ENCODE results near the gene IGF2BP3.
"Not testable (repeated sequence)": the region's sequence is repeated elsewhere in the genome, so short reads cannot be mapped to it uniquely, and the experiment has no call there.

Gene IGF2BP3

DNA sequence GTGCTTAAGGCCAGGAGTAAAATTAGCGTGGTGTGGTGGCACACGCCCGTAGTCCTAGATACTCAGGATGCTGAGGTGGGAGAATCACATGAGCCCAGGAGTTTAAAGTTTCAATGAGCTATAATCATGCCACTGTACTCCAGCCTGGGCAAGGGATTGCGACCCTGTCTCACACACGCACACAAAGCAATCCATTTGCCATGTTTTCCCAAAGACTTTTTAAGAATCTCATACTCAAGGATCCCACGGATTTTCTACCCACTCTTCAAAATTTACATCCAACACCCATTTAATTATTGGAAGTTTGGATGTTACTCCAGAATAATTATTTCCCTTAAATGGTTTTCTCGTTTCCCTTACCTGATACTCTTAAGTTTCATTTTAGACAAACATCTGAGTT lies 47.9 kb downstream of the IGF2BP3 start:
- DNase-seq (ENCODE audit: low spot score) = no peak

DNA sequence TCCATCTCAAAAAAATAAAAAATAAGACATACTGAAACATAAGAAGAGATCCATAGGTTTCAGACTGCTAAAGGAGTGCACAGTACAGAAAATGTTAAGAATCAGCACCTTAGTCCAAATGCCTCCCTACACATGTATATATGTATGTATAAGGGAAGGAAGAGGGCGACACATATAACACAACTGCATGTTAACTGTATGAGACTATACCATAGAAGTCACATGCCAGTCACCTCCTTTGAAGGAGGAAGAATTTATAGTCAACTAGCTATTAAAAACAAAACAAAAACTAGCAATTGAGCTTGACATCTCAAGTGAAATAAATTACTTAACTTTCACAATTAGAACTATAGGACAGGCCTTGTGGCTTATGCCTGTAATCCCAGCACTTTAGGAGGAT lies 50.4 kb downstream of the IGF2BP3 start:
- DNase-seq (ENCODE audit: low spot score) = no peak

DNA sequence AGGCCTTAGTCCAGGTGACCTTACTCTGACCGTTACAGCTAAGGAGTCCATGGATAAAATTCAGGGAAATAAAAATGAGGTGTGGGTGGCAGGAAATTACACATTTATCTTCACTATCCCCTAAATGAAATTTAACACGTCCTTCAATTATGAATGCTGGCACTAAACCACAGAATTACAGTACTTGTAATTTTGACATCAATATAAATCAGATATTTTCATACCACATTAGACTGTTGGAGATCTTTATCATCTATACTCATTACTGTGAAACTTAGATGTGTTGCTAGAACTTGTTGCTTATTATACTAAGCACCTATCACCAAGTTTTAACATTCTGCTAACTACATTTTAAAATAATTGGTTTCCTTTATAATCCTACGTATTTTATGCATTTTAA lies 51.1 kb downstream of the IGF2BP3 start:
- no peak for DNase-seq (ENCODE audit: low spot score)

DNA sequence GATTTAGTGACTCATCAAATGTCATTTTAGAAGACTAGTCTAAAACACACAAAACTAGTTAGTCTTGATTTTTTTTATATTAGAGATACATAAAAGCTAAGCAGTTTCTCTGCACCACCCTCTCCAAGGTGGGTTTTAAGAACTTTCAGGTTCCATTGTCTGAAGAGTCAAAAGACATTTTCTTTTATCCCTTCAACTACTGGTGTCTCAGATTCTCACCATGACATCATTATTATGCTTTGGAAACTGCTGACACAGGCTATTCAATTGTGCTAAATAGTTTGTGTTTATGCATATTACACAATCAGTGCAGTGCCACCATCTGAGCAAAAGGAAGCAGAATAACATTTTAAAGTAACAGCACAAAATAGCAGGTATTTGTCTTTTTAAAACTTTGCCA lies 52.2 kb downstream of the IGF2BP3 start:
- DNase-seq (ENCODE audit: low spot score) = no peak

DNA sequence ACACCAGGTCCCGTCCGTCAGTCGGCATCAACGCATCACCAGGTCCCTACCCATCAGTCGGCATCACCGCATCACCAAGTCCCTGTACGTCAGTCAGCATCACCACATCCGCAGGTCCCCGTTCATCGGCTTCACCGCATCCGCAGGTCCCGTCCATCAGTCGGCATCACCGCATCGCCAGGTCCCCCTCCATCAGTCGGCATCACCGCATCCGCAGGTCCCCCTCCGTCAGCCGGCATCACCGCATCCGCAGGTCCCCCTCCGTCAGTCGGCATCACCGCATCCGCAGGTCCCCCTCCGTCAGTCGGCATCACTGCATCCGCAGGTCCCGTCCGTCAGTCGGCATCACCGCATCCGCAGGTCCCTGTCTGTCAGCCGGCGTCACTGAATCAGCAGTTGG lies 55.1 kb downstream of the IGF2BP3 start:
- no peak for DNase-seq (ENCODE audit: low spot score)

DNA sequence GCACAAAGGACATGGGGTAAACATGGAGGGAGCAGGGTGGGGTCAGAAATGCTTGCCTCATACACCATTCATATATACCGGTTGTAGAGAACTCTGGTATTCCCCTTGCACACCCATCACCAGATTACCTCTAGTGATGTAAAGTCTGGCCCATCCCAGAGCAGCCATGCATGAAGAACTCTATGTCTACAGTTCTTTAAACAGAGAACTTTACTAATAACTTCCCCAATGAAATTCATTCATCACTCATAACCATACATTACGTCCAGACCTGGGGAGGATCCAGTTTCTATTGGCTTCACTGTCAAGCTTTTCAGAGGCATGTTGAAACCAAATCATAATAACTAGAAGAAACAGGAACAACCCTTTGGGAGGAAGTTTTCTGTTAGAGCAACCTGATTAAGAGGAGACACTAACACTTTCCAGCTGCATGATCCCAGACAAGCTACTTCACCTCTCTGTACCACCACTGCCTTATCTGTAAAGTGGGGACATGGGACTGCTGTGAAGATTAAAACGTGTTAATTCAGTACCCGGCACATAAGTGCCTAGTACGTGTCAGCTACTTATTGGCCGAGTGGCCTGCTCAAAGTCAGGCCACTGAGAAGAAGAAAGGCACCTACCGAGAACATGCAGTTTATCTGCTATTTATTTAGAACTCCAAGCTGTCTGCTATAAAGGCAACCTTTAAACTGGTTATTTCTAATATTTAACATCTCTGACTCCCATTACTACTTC lies 59.7 kb downstream of the IGF2BP3 start:
- DNase-seq (ENCODE audit: low spot score) = no peak

DNA sequence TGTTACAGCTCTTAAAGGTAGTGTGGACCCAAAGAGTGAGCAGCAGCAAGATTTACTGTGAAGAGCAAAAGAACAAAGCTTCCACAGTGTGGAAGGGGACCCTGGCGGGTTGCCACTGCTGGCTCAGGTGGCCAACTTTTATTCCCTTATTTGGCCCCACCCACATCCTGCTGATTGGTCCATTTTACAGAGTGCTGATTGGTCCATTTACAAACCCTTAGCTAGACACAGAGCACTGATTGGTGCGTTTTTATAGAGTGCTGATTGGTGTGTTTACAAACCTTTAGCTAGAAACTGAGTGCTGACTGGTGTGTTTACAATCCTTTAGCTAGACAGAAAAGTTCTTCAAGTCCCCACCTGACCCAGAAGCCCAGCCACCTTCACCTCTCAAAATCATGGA lies 63.7 kb downstream of the IGF2BP3 start:
- DNase-seq (ENCODE audit: low spot score) = not testable (repeated sequence)

DNA sequence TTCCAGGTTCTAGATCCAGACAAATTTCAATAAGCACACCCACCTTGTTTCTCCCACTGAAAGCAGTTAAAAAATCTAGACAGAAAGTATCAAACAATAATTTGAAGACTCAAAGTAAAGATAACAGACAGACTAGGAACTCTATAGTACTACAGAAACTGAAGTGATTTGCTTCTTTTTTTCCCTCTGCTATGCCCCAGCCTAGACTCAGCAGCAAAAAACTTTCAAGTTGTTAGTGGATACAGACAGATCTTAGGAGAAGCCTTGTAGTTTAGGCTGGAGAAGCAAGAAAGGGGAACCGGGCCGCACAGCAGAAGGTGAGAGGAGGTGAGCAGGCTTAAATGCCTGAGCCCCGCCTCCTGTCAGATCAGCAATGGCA lies 65.1 kb downstream of the IGF2BP3 start:
- no peak for DNase-seq (ENCODE audit: low spot score)

DNA sequence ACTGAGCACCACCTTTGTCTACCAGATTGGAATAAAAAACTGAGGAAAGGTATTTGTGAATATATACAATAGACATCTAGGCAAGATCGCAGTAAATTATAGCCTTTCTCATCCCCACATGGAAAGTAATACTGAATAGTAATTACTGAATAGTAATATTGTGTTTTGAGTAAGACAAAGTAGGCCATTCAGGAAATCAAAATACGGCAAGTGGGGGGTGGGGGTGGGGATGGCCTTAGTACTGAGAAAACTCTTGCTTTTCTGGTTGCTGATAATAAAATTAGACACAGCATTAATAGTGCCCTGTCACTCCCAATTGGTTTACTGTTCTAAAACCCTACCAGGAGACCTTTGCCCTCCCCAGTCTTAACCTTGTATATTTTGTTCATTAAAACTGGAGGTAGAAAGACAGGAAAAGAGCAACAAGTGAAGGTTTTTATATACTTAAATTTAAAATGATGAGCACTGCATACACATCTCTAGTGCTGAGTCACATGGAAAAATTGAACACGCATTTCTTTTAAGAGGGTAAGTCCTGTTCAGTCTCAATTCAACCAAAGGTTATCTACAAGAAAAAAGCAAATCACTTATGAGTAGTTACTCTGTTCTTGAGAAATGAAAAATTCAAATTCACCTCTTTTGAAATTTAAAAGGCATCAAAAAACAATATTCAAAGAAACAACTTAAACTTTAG lies 65.6 kb downstream of the IGF2BP3 start:
- DNase-seq (ENCODE audit: low spot score) = no peak

DNA sequence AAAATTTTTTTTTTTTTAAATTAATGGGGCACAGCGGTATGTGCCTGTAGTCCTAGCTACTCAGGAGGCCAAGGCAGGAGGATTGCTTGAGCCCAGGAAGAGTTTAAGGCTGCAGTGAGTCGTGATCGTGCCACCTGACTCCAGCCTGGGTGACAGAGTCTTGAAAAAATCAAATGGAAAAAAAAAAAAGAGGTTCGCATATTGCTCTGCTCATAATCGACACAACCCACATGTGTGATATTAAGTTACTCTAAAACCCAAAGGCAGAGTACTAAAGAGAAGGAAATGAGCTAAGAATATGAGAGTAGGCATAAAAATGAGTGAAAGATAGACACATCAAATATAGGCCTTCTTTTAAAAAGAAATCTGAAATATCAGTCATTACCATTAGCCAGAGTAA lies 66.3 kb downstream of the IGF2BP3 start:
- DNase-seq (ENCODE audit: low spot score) = no peak

DNA sequence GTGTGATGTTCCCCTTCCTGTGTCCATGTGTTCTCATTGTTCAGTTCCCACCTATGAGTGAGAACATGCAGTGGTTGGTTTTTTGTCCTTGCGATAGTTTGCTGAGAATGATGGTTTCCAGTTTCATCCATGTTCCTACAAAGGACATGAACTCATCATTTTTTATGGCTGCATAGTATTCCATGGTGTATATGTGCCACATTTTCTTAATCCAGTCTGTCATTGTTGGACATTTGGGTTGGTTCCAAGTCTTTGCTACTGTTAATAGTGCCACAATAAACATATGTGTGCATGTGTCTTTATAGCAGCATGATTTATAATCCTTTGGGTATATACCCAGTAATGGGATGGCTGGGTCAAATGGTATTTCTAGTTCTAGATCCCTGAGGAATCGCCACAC lies 72.2 kb downstream of the IGF2BP3 start:
- DNase-seq (ENCODE audit: low spot score) = not testable (repeated sequence)

DNA sequence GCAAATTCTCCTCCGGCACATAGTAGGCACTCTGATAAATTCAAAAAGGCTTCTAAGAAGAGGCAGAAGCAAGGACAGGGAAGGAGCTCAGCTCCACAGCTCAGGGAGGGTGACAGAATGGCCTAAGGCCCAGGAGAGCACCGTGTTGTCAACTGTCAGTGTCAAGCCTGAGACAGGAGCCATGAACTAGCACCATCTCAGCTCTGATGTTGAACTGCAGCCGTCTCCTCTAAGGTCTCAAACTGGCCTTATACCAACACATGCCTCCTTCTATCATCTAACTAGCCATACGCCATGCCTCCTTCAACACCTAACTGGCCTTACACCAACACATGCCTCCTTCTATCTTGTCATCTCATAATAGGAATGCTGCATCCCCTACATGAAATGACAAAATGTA lies 73.0 kb downstream of the IGF2BP3 start:
- DNase-seq (ENCODE audit: low spot score) = no peak

DNA sequence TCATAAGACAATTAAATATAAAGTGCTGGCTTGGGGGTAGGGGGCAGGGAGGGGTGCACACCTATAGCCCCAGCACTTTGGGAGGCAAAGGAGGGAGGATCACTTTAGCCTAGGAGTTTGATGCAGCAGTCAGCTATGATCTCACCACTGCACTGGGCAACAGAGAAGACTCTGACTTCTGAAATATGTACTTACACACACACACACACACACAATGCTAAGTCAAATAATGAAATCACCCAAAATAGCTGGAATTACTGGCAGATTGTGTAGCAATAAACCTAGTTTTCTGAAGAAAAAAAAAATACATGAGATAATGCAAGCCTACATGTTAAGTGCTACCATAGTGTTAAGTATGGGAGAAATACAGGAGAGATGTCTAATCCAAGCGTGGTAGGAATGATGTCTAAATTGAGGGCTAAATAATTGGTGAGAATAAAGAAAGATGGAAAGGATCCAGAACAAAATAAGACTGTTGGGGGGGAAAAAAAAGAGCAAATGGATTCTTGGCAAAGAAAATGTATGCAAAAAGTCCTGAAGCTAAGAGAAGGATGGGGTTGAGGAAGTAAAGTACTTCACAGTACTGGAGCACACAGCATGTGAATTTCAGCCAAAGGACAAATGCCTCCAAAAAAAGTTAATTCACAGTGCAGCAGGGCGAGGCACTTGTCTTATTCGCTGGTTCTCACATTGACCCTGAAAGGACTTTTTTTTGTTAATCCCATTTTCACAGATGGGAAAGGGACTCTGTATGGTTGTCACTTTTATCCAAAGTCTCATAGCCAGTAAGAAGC lies 73.9 kb downstream of the IGF2BP3 start:
- no peak for DNase-seq (ENCODE audit: low spot score)

DNA sequence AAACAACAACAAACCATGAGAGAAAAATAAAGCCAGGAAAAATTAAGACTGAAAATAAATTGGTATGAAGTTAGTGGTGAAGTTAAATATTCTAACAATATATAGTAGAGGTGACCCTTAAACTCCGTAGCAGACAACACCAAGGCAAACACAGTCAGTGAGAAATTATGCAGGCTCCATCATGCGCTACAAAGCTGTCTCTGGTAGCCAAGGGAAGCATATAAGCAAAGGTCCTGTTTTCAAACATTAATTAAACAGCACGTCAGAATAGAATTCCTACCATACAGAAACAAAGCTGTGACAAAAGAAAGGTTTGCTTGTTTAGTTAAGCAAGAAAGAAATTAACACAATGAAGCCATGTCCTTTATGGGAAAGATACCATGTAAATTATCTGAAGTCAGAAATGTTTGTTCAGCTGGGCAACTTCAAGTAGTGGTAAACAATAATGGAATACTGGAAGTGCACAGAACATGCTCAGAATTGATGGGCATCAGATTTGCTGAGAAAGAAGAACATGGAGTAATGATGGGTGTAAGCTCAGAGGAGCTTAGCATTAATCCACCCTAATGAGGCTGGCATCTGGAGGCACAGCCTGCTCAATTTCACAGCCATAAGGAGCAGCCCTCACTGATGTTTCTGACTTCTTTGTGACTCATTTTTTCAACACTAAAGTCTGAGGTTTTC lies 75.7 kb downstream of the IGF2BP3 start:
- no peak for DNase-seq (ENCODE audit: low spot score)

DNA sequence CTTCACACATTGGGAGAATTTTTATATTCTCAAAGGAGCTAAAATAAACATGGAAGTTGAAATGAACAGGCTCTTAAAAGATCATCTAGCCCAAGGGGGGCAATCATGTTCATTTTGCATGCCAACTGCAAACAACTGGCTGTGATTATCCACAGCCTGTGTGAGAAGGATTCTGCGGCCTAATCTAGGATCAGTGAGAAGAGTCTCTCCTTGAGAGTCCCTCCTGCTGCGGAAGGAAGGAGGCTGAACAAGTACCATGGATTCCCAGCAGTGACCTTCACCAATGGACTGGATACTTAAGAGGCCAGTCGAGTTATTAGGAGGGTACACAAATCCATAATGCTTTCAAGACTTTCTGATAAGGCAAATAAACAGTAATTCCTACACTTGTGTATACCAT lies 76.7 kb downstream of the IGF2BP3 start:
- no peak for DNase-seq (ENCODE audit: low spot score)

DNA sequence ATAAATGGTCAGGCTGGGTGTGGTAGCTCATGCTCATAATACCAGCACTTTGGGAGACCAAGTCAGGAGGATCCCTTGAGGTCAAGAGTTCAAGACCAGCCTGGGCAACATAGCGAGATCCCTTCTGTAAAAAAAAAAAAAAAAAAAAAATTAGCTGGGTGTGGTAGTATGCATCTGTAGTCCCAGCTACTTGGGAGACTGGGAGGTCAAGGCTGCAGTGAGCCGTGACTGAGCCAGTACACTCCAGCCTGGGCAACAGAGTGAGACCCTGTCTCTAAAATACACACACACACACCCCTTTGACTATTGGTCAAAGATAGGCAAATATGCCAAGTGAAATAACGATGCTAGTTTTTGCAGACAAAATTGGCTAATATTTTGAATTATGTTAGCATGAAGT lies 80.6 kb downstream of the IGF2BP3 start:
- DNase-seq (ENCODE audit: low spot score) = no peak

DNA sequence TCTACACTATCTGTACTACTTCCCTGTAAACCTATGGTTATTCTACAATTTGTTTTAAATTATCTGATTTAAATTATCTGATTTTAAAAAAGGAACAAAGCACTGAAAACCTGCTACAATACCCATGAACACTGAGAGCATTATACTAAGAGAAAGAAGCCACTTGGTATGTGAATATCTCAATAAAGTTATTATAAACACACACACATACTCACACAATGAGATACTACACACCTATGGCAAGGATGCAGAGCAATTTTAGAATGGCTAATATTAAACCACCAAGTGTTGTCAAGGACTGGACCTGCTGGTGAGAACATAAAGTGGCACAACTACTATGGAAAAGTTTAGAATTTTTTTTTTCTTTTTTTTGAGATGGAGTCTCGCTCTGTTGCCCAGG lies 82.7 kb downstream of the IGF2BP3 start:
- DNase-seq (ENCODE audit: low spot score) = no peak

DNA sequence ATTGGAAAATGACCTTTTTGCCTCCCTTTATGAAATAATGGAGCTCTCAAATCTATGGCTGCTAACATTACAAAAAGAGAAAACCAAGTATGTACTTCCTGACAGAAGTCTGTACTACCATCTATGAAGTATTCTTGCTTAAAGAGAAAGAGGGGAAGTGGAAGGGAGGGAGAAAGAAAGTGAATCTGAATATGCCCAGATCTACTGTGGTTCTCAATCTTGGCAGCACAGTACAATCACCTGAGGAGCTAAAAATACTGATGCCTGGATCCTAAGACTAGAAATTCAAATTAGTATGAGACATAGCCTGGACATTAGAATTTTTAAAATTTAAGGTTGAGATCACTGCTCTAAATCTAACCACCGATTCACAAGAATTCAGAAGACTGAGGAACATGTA lies 85.2 kb downstream of the IGF2BP3 start:
- no peak for DNase-seq (ENCODE audit: low spot score)

DNA sequence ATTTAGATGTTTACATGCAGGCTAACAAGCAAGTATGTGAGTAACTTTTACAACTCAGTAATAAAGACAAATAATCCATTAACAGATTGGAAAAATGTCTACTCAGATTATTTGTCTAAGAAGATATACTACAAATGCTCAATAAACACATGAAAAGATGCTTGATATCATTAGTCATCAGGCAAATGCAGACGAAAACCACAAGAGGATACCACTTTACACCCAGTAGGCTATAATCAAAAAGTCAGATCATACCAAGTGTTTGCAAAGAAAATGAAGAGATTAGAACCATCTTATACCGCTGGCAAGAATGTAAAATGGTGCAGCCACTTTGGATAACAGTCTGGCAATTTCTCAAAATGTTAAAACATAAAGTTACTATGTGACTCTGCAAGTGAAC lies 87.1 kb downstream of the IGF2BP3 start:
- DNase-seq (ENCODE audit: low spot score) = no peak

DNA sequence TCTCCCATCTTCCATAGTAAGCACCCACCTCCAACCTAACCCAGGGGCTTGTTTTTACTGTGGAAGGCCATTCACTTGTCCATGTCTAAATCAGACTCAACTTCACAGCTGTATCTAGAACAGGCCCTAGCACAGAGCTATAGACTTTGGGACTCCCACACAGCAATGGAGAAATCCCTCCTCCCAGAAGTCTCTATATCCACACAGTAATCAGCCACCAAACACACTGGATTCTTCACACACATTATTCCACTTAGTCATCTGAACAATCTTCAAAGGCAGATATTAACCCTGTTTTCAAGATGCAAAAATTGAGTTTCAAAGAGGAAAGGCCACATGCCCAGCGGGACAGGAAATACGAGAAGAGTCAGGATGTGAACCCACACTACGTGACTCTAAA lies 89.3 kb downstream of the IGF2BP3 start:
- DNase-seq (ENCODE audit: low spot score) = no peak

DNA sequence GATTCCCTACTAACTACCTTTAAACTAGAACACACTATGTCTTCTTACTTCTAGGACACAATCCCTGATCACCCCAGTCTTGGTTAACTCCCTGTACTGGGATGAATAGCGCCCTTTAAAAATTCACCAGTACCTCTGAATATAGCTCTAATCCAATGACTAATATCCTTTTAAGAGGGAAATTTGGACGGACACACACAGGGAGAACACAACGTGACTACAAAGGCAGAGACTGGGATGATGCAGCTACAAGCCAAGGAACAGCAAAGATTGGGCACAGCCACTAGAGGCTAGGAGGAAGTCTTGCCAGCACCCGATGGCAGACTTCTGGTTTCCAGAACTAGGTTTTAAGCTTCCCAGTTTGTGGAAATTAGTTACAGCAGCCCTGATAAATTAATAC lies 89.7 kb downstream of the IGF2BP3 start:
- DNase-seq (ENCODE audit: low spot score) = no peak

DNA sequence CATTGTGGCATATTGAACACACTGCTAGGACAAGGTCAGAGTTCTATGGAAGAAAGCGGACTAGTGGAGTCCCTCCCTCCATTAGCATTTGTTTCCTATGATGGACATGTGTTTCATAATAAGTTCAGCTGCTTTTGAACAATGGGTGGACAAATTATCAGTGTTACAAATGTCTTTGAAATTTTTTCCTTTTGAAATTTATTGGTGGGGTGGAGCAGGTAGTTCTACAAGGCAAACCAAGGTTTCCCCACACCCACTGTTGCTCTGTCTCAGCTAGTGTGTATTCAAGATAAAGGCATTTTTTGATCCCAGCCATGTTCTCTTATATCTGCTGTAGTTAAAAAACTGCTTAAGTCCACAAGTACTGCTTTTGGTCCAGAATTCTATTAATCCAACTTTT lies 91.3 kb downstream of the IGF2BP3 start:
- DNase-seq (ENCODE audit: low spot score) = no peak

DNA sequence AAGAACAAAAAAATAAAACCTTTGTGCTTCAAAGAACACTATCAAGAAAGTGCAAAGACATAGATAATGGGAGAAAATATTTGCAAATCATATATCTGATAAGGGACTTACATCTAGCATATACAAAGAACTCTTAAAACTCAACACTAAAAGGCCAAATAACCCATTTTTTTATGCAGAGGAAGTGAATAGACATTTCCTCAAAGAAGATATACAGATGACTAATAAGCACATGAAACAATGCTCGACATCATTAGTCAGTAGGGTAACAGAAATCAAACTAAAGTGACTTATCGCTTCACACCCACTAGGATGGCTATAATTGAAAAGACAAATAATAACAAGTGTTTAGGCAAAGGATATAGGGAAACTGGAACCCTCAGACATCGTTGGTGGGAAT lies 93.2 kb downstream of the IGF2BP3 start:
- no peak for DNase-seq (ENCODE audit: low spot score)

All from SW480 (cell line).